Measurements from ENCODE around the gene ACAP2. TPM values are rescaled to one million over a fixed set of nuclear protein-coding genes. Genes with fewer than 3 reads are reported as not detected.

ACAP2 gene
- total RNA-seq, 2 experiments from 2014 or later, result 43.9 to 80.7 TPM

- Histone ChIP-seq H3K9me3 (ENCODE audit: low read length) (no peaks in the 10 kb centered on the region), H3K36me3 (ENCODE audit: insufficient read depth, low read length) (0 out of 2 replicates have a peak, but pooled peaks cover 6% of the 10 kb centered on the region), H3K4me3 (ENCODE audit: low read depth, low read length, poor library complexity, severe bottlenecking) (no peak overlapping the region), H3K27ac (ENCODE audit: low read depth, low read length, poor library complexity, severe bottlenecking) (no peak overlapping the region), H3K4me2 (ENCODE audit: low read length) (no peak overlapping the region), H3K4me1 (ENCODE audit: insufficient read depth, low read length, poor library complexity, severe bottlenecking) (peaks cover 7% of the 10 kb centered on the region), H4K20me1 (ENCODE audit: insufficient read depth, low read length) (no peaks in the 10 kb centered on the region), H3K9me2 (ENCODE audit: insufficient read depth, low read length) (no peaks in the 10 kb centered on the region), H3K79me2 (ENCODE audit: insufficient read depth, low read depth, low read length) (no peaks in the 10 kb centered on the region), H2AFZ (ENCODE audit: low read length) (no peak overlapping the region)
- TF ChIP-seq CTCF (conservative IDR thresholded peaks at IDR 0.05; ENCODE audit: low read length) (no peak), EZH2phosphoT487 (IDR thresholded peaks at IDR 0.05; ENCODE audit: borderline replicate concordance, low read depth, low read length) (no peak)
- ChIA-PET CTCF (ENCODE audit: unreplicated experiment) (no interaction called here), POLR2A (interaction anchor here (1.6 kb wide), 1 partner anchor 9 kb away, joined by 7 read pairs; no protein-coding TSS in a partner anchor)
- no TSS peak for BruUV-seq (replicated peaks)
- intact Hi-C loops (cut with micrococcal nuclease; ENCODE audit: unreplicated experiment), result no loop called here
- no peak for DNase-seq (ENCODE audit: low spot score)
Measured at GRCh38 chr3:195249057-195249770, 193.6 kb downstream of the ACAP2 start.

- no peak for DNase-seq (ENCODE audit: low spot score)
- no peak overlapping the region for H3K27ac ChIP-seq (ENCODE audit: low read depth, low read length, poor library complexity, severe bottlenecking)
- ChIA-PET POLR2A (no interaction called here), CTCF (ENCODE audit: unreplicated experiment) (no interaction called here)
- no peaks in the 10 kb centered on the region for H3K79me2 ChIP-seq (ENCODE audit: insufficient read depth, low read depth, low read length)
- no TSS peak for BruUV-seq (replicated peaks)
- H3K4me3 ChIP-seq (ENCODE audit: low read depth, low read length, poor library complexity, severe bottlenecking), result no peak overlapping the region
- no peaks in the 10 kb centered on the region for H3K9me3 ChIP-seq (ENCODE audit: low read length)
- 0 out of 2 replicates have a peak, but pooled peaks cover 6% of the 10 kb centered on the region for H3K36me3 ChIP-seq (ENCODE audit: insufficient read depth, low read length)
- H3K4me1 ChIP-seq (ENCODE audit: insufficient read depth, low read length, poor library complexity, severe bottlenecking), result peaks cover 7% of the 10 kb centered on the region
- intact Hi-C loops (cut with micrococcal nuclease; ENCODE audit: unreplicated experiment), result no loop called here
- no peak overlapping the region for H2AFZ ChIP-seq (ENCODE audit: low read length)
- no peak for TF ChIP-seq CTCF (conservative IDR thresholded peaks at IDR 0.05; ENCODE audit: low read length)
- TF ChIP-seq EZH2phosphoT487 (IDR thresholded peaks at IDR 0.05; ENCODE audit: borderline replicate concordance, low read depth, low read length), result no peak
- no peak overlapping the region for H3K4me2 ChIP-seq (ENCODE audit: low read length)
- no peaks in the 10 kb centered on the region for H4K20me1 ChIP-seq (ENCODE audit: insufficient read depth, low read length)
- no peaks in the 10 kb centered on the region for H3K9me2 ChIP-seq (ENCODE audit: insufficient read depth, low read length)
Measured at GRCh38 chr3:195248281-195248680, 194.5 kb downstream of the ACAP2 start.

- H3K9me2 ChIP-seq (ENCODE audit: insufficient read depth, low read length), result no peaks in the 10 kb centered on the region
- peaks cover 7% of the 10 kb centered on the region for H3K4me1 ChIP-seq (ENCODE audit: insufficient read depth, low read length, poor library complexity, severe bottlenecking)
- no peaks in the 10 kb centered on the region for H4K20me1 ChIP-seq (ENCODE audit: insufficient read depth, low read length)
- H3K27ac ChIP-seq (ENCODE audit: low read depth, low read length, poor library complexity, severe bottlenecking), result no peak overlapping the region
- peak; percentile 22 for DNase-seq (ENCODE audit: low spot score)
- no peak overlapping the region for H2AFZ ChIP-seq (ENCODE audit: low read length)
- POLR2A ChIA-PET, result no interaction called here
- H3K4me3 ChIP-seq (ENCODE audit: low read depth, low read length, poor library complexity, severe bottlenecking), result no peak overlapping the region
- TF ChIP-seq EZH2phosphoT487 (IDR thresholded peaks at IDR 0.05; ENCODE audit: borderline replicate concordance, low read depth, low read length) (no peak), CTCF (conservative IDR thresholded peaks at IDR 0.05; ENCODE audit: low read length) (no peak)
- BruUV-seq (replicated peaks), result no TSS peak
- 0 out of 2 replicates have a peak, but pooled peaks cover 6% of the 10 kb centered on the region for H3K36me3 ChIP-seq (ENCODE audit: insufficient read depth, low read length)
- no peaks in the 10 kb centered on the region for H3K9me3 ChIP-seq (ENCODE audit: low read length)
- intact Hi-C loops (cut with micrococcal nuclease; ENCODE audit: unreplicated experiment), result no loop called here
- H3K4me2 ChIP-seq (ENCODE audit: low read length), result no peak overlapping the region
- CTCF ChIA-PET (ENCODE audit: unreplicated experiment), result no interaction called here
- no peaks in the 10 kb centered on the region for H3K79me2 ChIP-seq (ENCODE audit: insufficient read depth, low read depth, low read length)
Measured at GRCh38 chr3:195247863-195248189, 195.0 kb downstream of the ACAP2 start.

Measured in OCI-LY7 (cell line).